ENCODE results near the gene CDC45.

CDC45 gene

GRCh38 chr22:19448739-19449421, 30.8 kb upstream of the CDC45 start:
- no peak for DNase-seq (ENCODE audit: low read depth, low spot score)

- DNase-seq (ENCODE audit: low read depth, low spot score) = no peak
Measured at GRCh38 chr22:19449422-19449767, 30.3 kb upstream of the CDC45 start.

- no peak for DNase-seq (ENCODE audit: low read depth, low spot score)
Measured at GRCh38 chr22:19450363-19451175, 29.2 kb upstream of the CDC45 start.

GRCh38 chr22:19451570-19451969, 28.1 kb upstream of the CDC45 start:
- no peak for DNase-seq (ENCODE audit: low read depth, low spot score)

- DNase-seq (ENCODE audit: low read depth, low spot score) = no peak
Measured at GRCh38 chr22:19453718-19454117, 26.0 kb upstream of the CDC45 start.

GRCh38 chr22:19454156-19454555, 25.6 kb upstream of the CDC45 start:
- DNase-seq (ENCODE audit: low read depth, low spot score) = no peak

GRCh38 chr22:19455033-19455432, 24.7 kb upstream of the CDC45 start:
- DNase-seq (ENCODE audit: low read depth, low spot score) = no peak

- no peak for DNase-seq (ENCODE audit: low read depth, low spot score)
Measured at GRCh38 chr22:19455585-19456370, 23.9 kb upstream of the CDC45 start.

GRCh38 chr22:19456541-19456940, 23.2 kb upstream of the CDC45 start:
- DNase-seq (ENCODE audit: low read depth, low spot score) = no peak

GRCh38 chr22:19457828-19458428, 21.8 kb upstream of the CDC45 start:
- DNase-seq (ENCODE audit: low read depth, low spot score) = no peak

- DNase-seq (ENCODE audit: low read depth, low spot score) = no peak
Measured at GRCh38 chr22:19460036-19460435, 19.7 kb upstream of the CDC45 start.

GRCh38 chr22:19461506-19461905, 18.2 kb upstream of the CDC45 start:
- DNase-seq (ENCODE audit: low read depth, low spot score) = no peak

GRCh38 chr22:19463008-19463407, 16.7 kb upstream of the CDC45 start:
- DNase-seq (ENCODE audit: low read depth, low spot score) = no peak

- no peak for DNase-seq (ENCODE audit: low read depth, low spot score)
Measured at GRCh38 chr22:19463491-19464469, 15.9 kb upstream of the CDC45 start.

GRCh38 chr22:19464546-19464945, 15.2 kb upstream of the CDC45 start:
- DNase-seq (ENCODE audit: low read depth, low spot score) = no peak

- DNase-seq (ENCODE audit: low read depth, low spot score) = no peak
Measured at GRCh38 chr22:19464975-19465374, 14.7 kb upstream of the CDC45 start.

GRCh38 chr22:19466126-19466716, 13.5 kb upstream of the CDC45 start:
- no peak for DNase-seq (ENCODE audit: low read depth, low spot score)

- DNase-seq (ENCODE audit: low read depth, low spot score) = no peak
Measured at GRCh38 chr22:19466848-19467752, 12.6 kb upstream of the CDC45 start.

GRCh38 chr22:19467912-19468311, 11.8 kb upstream of the CDC45 start:
- no peak for DNase-seq (ENCODE audit: low read depth, low spot score)
